ENCODE data around the gene SH3BP2. TPM values are rescaled to one million over a fixed set of nuclear protein-coding genes. Genes with fewer than 3 reads are reported as not detected.

The SH3BP2 gene
- total RNA-seq, 1 experiment from 2014 or later, result 52.8 TPM

DNA sequence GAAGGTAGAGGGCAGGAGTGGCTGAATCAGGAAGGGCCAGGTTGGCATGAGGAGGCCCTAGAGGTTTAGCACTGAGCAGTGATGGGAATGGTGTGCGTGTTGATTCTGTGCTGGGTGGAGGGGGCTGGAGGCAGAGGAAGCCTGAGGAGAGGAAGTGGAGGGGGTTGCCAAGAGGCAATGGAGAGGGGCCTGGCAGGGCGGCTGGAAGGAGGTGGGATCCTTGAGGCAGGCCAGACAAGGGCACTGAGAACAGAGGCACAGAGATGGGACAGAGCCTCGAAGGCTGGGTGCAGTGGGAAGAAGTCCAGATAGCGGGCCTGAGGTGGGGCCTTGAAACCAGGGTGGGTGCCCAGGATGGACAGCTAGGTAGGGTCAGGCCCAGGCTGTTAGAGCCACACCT lies 24.3 kb downstream of the SH3BP2 start:
- Histone ChIP-seq H3K9me2 (ENCODE audit: insufficient read depth) (no peaks in the 10 kb centered on the region), H3K9ac (ENCODE audit: low read length) (0 out of 2 replicates have a peak overlapping the region, but pooled peaks have one; percentile 86), H4K20me1 (ENCODE audit: insufficient read depth) (no peaks in the 10 kb centered on the region), H3K9me3 (ENCODE audit: control insufficient read depth in 1 of 2, insufficient read depth in 1 of 2, low read depth in 1 of 2, low read length in 2 of 2) (no peaks in the 10 kb centered on the region), H3K27me3 (ENCODE audit: insufficient read depth, low read length) (no peaks in the 10 kb centered on the region), H3K4me2 (ENCODE audit: low read length) (peak overlapping the region; percentile 76), H3K36me3 (ENCODE audit: control insufficient read depth in 1 of 2, insufficient read depth in 2 of 2, low read length in 2 of 2) (peaks cover 0 to 4% of the 10 kb centered on the region in 2 experiments; a peak in 3 of 4 replicates), H3K27ac (ENCODE audit: low read depth, low read length) (peak overlapping the region; percentile 84; the same call in 1 of the 2 replicates), H3K79me2 (ENCODE audit: insufficient read depth, low read length) (peaks cover 46% of the 10 kb centered on the region), H2AFZ (ENCODE audit: low read depth, low read length, poor library complexity, severe bottlenecking) (no peak overlapping the region), H3K4me3 (replicated peaks in 1 of 2; ENCODE audit: low read depth in 1 of 2, low read length in 2 of 2) (no peak overlapping the region), H3K4me1 (ENCODE audit: control insufficient read depth in 1 of 2, insufficient read depth in 2 of 2, low read length in 2 of 2) (peaks cover 14 to 39% of the 10 kb centered on the region in 2 experiments; a peak in 3 of 4 replicates)
- RAD21 ChIA-PET (ENCODE audit: low non-redundant PET in 1 of 2, low total read pairs in 2 of 2, uncharacterized antibody in 2 of 2, unreplicated experiment in 2 of 2), result no interaction called here
- TF ChIP-seq TCF7L2 (IDR thresholded peaks at IDR 0.05; ENCODE audit: borderline replicate concordance, extremely low read depth, insufficient read depth, insufficient read length) (no peak), SP1 (IDR thresholded peaks at IDR 0.05; ENCODE audit: low read depth) (no peak), CBX3 (IDR thresholded peaks at IDR 0.05; ENCODE audit: low read depth) (no peak)
- TF ChIP-seq, protein P1, sequence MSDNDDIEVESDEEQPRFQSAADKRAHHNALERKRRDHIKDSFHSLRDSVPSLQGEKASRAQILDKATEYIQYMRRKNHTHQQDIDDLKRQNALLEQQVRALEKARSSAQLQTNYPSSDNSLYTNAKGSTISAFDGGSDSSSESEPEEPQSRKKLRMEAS (IDR thresholded peaks at IDR 0.05), result no peak
- TF ChIP-seq, protein P2, sequence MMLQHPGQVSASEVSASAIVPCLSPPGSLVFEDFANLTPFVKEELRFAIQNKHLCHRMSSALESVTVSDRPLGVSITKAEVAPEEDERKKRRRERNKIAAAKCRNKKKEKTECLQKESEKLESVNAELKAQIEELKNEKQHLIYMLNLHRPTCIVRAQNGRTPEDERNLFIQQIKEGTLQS (IDR thresholded peaks at IDR 0.05), result no peak
- ATAC-seq (no peak), DNase-seq (ENCODE audit: low read depth, low spot score) (no peak)
- POLR2A ChIA-PET, result interaction anchor here (1.5 kb wide), 1 partner anchor 22 kb away, joined by 3 read pairs; no protein-coding TSS in a partner anchor
- CTCF ChIA-PET, result no interaction called here
- intact Hi-C loops (cut with micrococcal nuclease), result no loop called here
- no TSS peak for BruUV-seq (replicated peaks)

DNA sequence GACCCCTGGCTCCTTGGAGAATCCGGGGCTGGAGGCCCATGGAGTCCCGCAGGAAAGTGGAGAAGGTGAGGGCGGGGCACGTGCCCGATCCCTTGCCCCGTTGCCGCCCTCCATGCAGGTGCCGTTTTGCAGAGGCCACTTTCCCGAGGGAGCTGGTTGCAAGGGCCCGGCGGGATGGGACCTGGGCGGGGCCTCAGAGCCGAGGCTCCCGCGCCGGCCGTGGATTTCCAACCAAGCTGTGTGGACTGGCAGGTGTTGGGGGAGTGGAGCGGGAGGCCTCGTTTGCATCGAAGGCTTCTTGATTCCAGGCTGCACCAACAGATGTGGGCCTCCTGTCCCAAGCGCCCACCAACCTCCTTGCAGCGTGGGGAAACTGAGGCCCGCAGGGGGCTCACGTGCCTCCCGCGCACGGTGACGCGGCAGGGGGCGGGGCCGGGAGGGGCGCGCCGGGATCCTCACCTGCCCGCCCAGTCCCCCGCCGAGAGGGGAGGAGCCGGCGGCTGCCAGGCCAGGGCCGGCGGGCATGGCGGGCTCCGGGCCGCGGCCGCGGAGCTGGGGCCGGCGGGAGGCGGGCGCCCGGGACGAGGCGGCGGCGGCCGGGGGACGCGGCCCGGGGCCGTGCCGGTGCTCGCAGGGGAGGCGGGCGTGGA lies 24.9 kb downstream of the SH3BP2 start:
- peaks cover 14 to 36% of the 10 kb centered on the region in 2 experiments; a peak in 3 of 4 replicates for H3K4me1 ChIP-seq (ENCODE audit: control insufficient read depth in 1 of 2, insufficient read depth in 2 of 2, low read length in 2 of 2)
- H3K9me3 ChIP-seq (ENCODE audit: control insufficient read depth in 1 of 2, insufficient read depth in 1 of 2, low read depth in 1 of 2, low read length in 2 of 2), result no peaks in the 10 kb centered on the region
- BruUV-seq (replicated peaks), result no TSS peak
- peak overlapping the region; percentile 86 for H3K9ac ChIP-seq (ENCODE audit: low read length)
- no peak overlapping the region for H2AFZ ChIP-seq (ENCODE audit: low read depth, low read length, poor library complexity, severe bottlenecking)
- RAD21 ChIA-PET (ENCODE audit: low non-redundant PET in 1 of 2, low total read pairs in 2 of 2, uncharacterized antibody in 2 of 2, unreplicated experiment in 2 of 2), result no interaction called here
- peak overlapping the region; percentile 84 for H3K27ac ChIP-seq (ENCODE audit: low read depth, low read length)
- no peaks in the 10 kb centered on the region for H4K20me1 ChIP-seq (ENCODE audit: insufficient read depth)
- peaks cover 42% of the 10 kb centered on the region for H3K79me2 ChIP-seq (ENCODE audit: insufficient read depth, low read length)
- no peaks in the 10 kb centered on the region for H3K9me2 ChIP-seq (ENCODE audit: insufficient read depth)
- peak overlapping the region; percentile 51 to 78 for H3K4me3 ChIP-seq (replicated peaks in 1 of 2; ENCODE audit: low read depth in 1 of 2, low read length in 2 of 2)
- CTCF ChIA-PET, result no interaction called here
- peaks cover 0 to 4% of the 10 kb centered on the region in 2 experiments for H3K36me3 ChIP-seq (ENCODE audit: control insufficient read depth in 1 of 2, insufficient read depth in 2 of 2, low read length in 2 of 2)
- DNase-seq (ENCODE audit: low read depth, low spot score) (peak; percentile 7), ATAC-seq (peak; percentile 87)
- H3K27me3 ChIP-seq (ENCODE audit: insufficient read depth, low read length), result no peaks in the 10 kb centered on the region
- H3K4me2 ChIP-seq (ENCODE audit: low read length), result peak overlapping the region; percentile 82
- intact Hi-C loops (cut with micrococcal nuclease), result no loop called here
- POLR2A ChIA-PET, result interaction anchor here (1.5 kb wide), 1 partner anchor 21 kb away, joined by 3 read pairs; no protein-coding TSS in a partner anchor
- TF ChIP-seq, protein P2 (IDR thresholded peaks at IDR 0.05), result no peak
- TF ChIP-seq POLR2AphosphoS5 (IDR thresholded peaks at IDR 0.05; ENCODE audit: low read depth, low read length) (peak; percentile 47; the same call in 1 of the 2 replicates), FOSL1 (IDR thresholded peaks at IDR 0.05; ENCODE audit: low read depth) (no peak), CEBPB (IDR thresholded peaks at IDR 0.05; ENCODE audit: low read depth) (no peak), ELF1 (IDR thresholded peaks at IDR 0.05; ENCODE audit: borderline replicate concordance, low read depth) (no peak), SP1 (IDR thresholded peaks at IDR 0.05; ENCODE audit: low read depth) (no peak), POLR2A (IDR thresholded peaks at IDR 0.05; ENCODE audit: borderline replicate concordance, extremely low read depth, insufficient read depth, insufficient read length) (peak; percentile 64), ZFX (IDR thresholded peaks at IDR 0.05) (peak; percentile 65; the same call in 1 of the 2 replicates)
- TF ChIP-seq, protein P1 (IDR thresholded peaks at IDR 0.05), result no peak
- TF ChIP-seq, protein P3, sequence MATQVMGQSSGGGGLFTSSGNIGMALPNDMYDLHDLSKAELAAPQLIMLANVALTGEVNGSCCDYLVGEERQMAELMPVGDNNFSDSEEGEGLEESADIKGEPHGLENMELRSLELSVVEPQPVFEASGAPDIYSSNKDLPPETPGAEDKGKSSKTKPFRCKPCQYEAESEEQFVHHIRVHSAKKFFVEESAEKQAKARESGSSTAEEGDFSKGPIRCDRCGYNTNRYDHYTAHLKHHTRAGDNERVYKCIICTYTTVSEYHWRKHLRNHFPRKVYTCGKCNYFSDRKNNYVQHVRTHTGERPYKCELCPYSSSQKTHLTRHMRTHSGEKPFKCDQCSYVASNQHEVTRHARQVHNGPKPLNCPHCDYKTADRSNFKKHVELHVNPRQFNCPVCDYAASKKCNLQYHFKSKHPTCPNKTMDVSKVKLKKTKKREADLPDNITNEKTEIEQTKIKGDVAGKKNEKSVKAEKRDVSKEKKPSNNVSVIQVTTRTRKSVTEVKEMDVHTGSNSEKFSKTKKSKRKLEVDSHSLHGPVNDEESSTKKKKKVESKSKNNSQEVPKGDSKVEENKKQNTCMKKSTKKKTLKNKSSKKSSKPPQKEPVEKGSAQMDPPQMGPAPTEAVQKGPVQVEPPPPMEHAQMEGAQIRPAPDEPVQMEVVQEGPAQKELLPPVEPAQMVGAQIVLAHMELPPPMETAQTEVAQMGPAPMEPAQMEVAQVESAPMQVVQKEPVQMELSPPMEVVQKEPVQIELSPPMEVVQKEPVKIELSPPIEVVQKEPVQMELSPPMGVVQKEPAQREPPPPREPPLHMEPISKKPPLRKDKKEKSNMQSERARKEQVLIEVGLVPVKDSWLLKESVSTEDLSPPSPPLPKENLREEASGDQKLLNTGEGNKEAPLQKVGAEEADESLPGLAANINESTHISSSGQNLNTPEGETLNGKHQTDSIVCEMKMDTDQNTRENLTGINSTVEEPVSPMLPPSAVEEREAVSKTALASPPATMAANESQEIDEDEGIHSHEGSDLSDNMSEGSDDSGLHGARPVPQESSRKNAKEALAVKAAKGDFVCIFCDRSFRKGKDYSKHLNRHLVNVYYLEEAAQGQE (IDR thresholded peaks at IDR 0.05; ENCODE audit: low read depth), result no peak
